ENCODE results near the gene OR2AG2.
"Not testable (repeated sequence)": the region's sequence is repeated elsewhere in the genome, so short reads cannot be mapped to it uniquely, and the experiment has no call there.

OR2AG2 gene

GRCh38 chr11:6771926-6772893, at the start of gene OR2AG2:
Gene OR2AG2 (minus strand): TSS chr11:6771976. CDS start chr11:6768957, 3,019 bp downstream.
- no peak for DNase-seq (ENCODE audit: low spot score)

- no peak for DNase-seq (ENCODE audit: low spot score)
Observed at GRCh38 chr11:6818967-6819366, 47.2 kb upstream of the OR2AG2 start.

GRCh38 chr11:6817694-6818093, 45.9 kb upstream of the OR2AG2 start:
- no peak for DNase-seq (ENCODE audit: low spot score)

GRCh38 chr11:6813656-6814055, 41.9 kb upstream of the OR2AG2 start:
- DNase-seq (ENCODE audit: low spot score) = no peak

- DNase-seq (ENCODE audit: low spot score) = peak; percentile 33
Observed at GRCh38 chr11:6812390-6813005, 40.7 kb upstream of the OR2AG2 start.

GRCh38 chr11:6801075-6801474, 29.3 kb upstream of the OR2AG2 start:
- DNase-seq (ENCODE audit: low spot score) = not testable (repeated sequence)

GRCh38 chr11:6799402-6799801, 27.6 kb upstream of the OR2AG2 start, which contains the start of gene OR6A2:
Gene OR6A2 (minus strand): TSS chr11:6799689. CDS start chr11:6795708, 3,981 bp downstream.
- peak; percentile 69 for DNase-seq (ENCODE audit: low spot score)

- no peak for DNase-seq (ENCODE audit: low spot score)
Observed at GRCh38 chr11:6794639-6795038, 22.9 kb upstream of the OR2AG2 start.

- no peak for DNase-seq (ENCODE audit: low spot score)
Observed at GRCh38 chr11:6790546-6790945, 18.8 kb upstream of the OR2AG2 start.

GRCh38 chr11:6782720-6783119, 10.9 kb upstream of the OR2AG2 start, which contains the start of gene OR2AG1:
Gene OR2AG1 (plus strand): TSS chr11:6783020. CDS start chr11:6785038, 2,018 bp downstream.
- no peak for DNase-seq (ENCODE audit: low spot score)

- no peak for DNase-seq (ENCODE audit: low spot score)
Observed at GRCh38 chr11:6780829-6781228, 9.1 kb upstream of the OR2AG2 start.

GRCh38 chr11:6778518-6778917, 6.7 kb upstream of the OR2AG2 start:
- DNase-seq (ENCODE audit: low spot score) = no peak

- peak; percentile 68 for DNase-seq (ENCODE audit: low spot score)
Observed at GRCh38 chr11:6757373-6757967, 14.3 kb downstream of the OR2AG2 start.

GRCh38 chr11:6755953-6756347, 15.8 kb downstream of the OR2AG2 start:
- DNase-seq (ENCODE audit: low spot score) = no peak

GRCh38 chr11:6755303-6755952, 16.3 kb downstream of the OR2AG2 start:
- peak; percentile 83 for DNase-seq (ENCODE audit: low spot score)

- no peak for DNase-seq (ENCODE audit: low spot score)
Observed at GRCh38 chr11:6747097-6747668, 24.6 kb downstream of the OR2AG2 start.

GRCh38 chr11:6746626-6747025, 25.1 kb downstream of the OR2AG2 start:
- no peak for DNase-seq (ENCODE audit: low spot score)

- no peak for DNase-seq (ENCODE audit: low spot score)
Observed at GRCh38 chr11:6746086-6746618, 25.6 kb downstream of the OR2AG2 start.

- no peak for DNase-seq (ENCODE audit: low spot score)
Observed at GRCh38 chr11:6745465-6746015, 26.2 kb downstream of the OR2AG2 start.

GRCh38 chr11:6745018-6745417, 26.8 kb downstream of the OR2AG2 start:
- no peak for DNase-seq (ENCODE audit: low spot score)

GRCh38 chr11:6742260-6742659, 29.5 kb downstream of the OR2AG2 start:
- DNase-seq (ENCODE audit: low spot score) = no peak

All from COLO829 (cell line).